ENCODE data around the gene METTL2B.
"Not testable (repeated sequence)": the region's sequence is repeated elsewhere in the genome, so short reads cannot be mapped to it uniquely, and the experiment has no call there.

METTL2B gene

GRCh38 chr7:128454808-128455542, 21.6 kb upstream of the METTL2B start:
- DNase-seq (ENCODE audit: low read depth in 2 of 2): no peak

GRCh38 chr7:128455543-128456254, 20.8 kb upstream of the METTL2B start, which contains the start of gene HILPDA:
Gene HILPDA (plus strand): TSS chr7:128455878. CDS start chr7:128457269, 1,391 bp downstream.
- peak; percentile 88 to 90 for DNase-seq (ENCODE audit: low read depth in 2 of 2)

- no peak for DNase-seq (ENCODE audit: low read depth in 2 of 2)
Measured at GRCh38 chr7:128456255-128456725, 20.3 kb upstream of the METTL2B start.

- not testable (repeated sequence) for DNase-seq (ENCODE audit: low read depth in 2 of 2)
Measured at GRCh38 chr7:128457385-128457784, 19.2 kb upstream of the METTL2B start.

GRCh38 chr7:128458956-128459355, 17.6 kb upstream of the METTL2B start:
- DNase-seq (ENCODE audit: low read depth in 2 of 2): peak in 1 of 2 experiments; percentile 21

GRCh38 chr7:128459394-128459878, 17.1 kb upstream of the METTL2B start:
- peak; percentile 33 to 40 for DNase-seq (ENCODE audit: low read depth in 2 of 2)

GRCh38 chr7:128462460-128462859, 14.1 kb upstream of the METTL2B start:
- no peak for DNase-seq (ENCODE audit: low read depth in 2 of 2)

GRCh38 chr7:128463345-128463744, 13.2 kb upstream of the METTL2B start:
- DNase-seq (ENCODE audit: low read depth in 2 of 2): not testable (repeated sequence)

GRCh38 chr7:128463933-128464332, 12.6 kb upstream of the METTL2B start:
- not testable (repeated sequence) for DNase-seq (ENCODE audit: low read depth in 2 of 2)

GRCh38 chr7:128466871-128467270, 9.7 kb upstream of the METTL2B start:
- not testable (repeated sequence) for DNase-seq (ENCODE audit: low read depth in 2 of 2)

GRCh38 chr7:128477336-128477690, 765 bp downstream of the METTL2B start:
- not testable (repeated sequence) for DNase-seq (ENCODE audit: low read depth in 2 of 2)

- not testable (repeated sequence) for DNase-seq (ENCODE audit: low read depth in 2 of 2)
Measured at GRCh38 chr7:128479082-128479481, 2.5 kb downstream of the METTL2B start.

- DNase-seq (ENCODE audit: low read depth in 2 of 2): not testable (repeated sequence)
Measured at GRCh38 chr7:128488134-128488533, 11.6 kb downstream of the METTL2B start.

- DNase-seq (ENCODE audit: low read depth in 2 of 2): no peak
Measured at GRCh38 chr7:128497405-128497804, 20.9 kb downstream of the METTL2B start.

GRCh38 chr7:128505416-128505815, 28.9 kb downstream of the METTL2B start:
- DNase-seq (ENCODE audit: low read depth in 2 of 2): not testable (repeated sequence)

GRCh38 chr7:128506819-128507218, 30.3 kb downstream of the METTL2B start:
- DNase-seq (ENCODE audit: low read depth in 2 of 2): not testable (repeated sequence)

GRCh38 chr7:128507321-128507993, 30.9 kb downstream of the METTL2B start:
- DNase-seq (ENCODE audit: low read depth in 2 of 2): not testable (repeated sequence)

- DNase-seq (ENCODE audit: low read depth in 2 of 2): not testable (repeated sequence)
Measured at GRCh38 chr7:128511692-128512091, 35.1 kb downstream of the METTL2B start.

- not testable (repeated sequence) for DNase-seq (ENCODE audit: low read depth in 2 of 2)
Measured at GRCh38 chr7:128515232-128515631, 38.7 kb downstream of the METTL2B start.

GRCh38 chr7:128517023-128517422, 40.5 kb downstream of the METTL2B start:
- not testable (repeated sequence) for DNase-seq (ENCODE audit: low read depth in 2 of 2)

- DNase-seq (ENCODE audit: low read depth in 2 of 2): peak; percentile 57 to 73
Measured at GRCh38 chr7:128523226-128523931, 46.8 kb downstream of the METTL2B start.

Data from stimulated activated CD4-positive, alpha-beta T cell treated with anti-CD3 and anti-CD28 coated beads, Interleukin-12 subunit alpha, Interleukin-12 subunit beta, amount 100 ng/mL, for 24 hours (primary cell).